NCI-H187 (cell line): Measurements from ENCODE around the gene CYTH3.
"Not testable (repeated sequence)": the region's sequence is repeated elsewhere in the genome, so short reads cannot be mapped to it uniquely, and the experiment has no call there.

Source experiments
- DNase-seq, 2 experiments: peaks; one replicate each; lab custom pipeline; 2025; lab: John Stamatoyannopoulos, UW

Gene CYTH3

GRCh38 chr7:6198689-6199595, 73.5 kb downstream of the CYTH3 start:
- no peak for DNase-seq

- DNase-seq: peak in 1 of 2 experiments; percentile 17
Measured at GRCh38 chr7:6197801-6198551, 74.4 kb downstream of the CYTH3 start.

- no peak for DNase-seq
Measured at GRCh38 chr7:6193709-6194108, 78.7 kb downstream of the CYTH3 start.

GRCh38 chr7:6190563-6190962, 81.9 kb downstream of the CYTH3 start:
- not testable (repeated sequence) for DNase-seq

GRCh38 chr7:6188389-6188788, 84.0 kb downstream of the CYTH3 start:
- DNase-seq: no peak

- DNase-seq: no peak
Measured at GRCh38 chr7:6186577-6186976, 85.8 kb downstream of the CYTH3 start.

GRCh38 chr7:6182993-6183392, 89.4 kb downstream of the CYTH3 start:
- no peak for DNase-seq

GRCh38 chr7:6181136-6181535, 91.3 kb downstream of the CYTH3 start:
- DNase-seq: no peak

- no peak for DNase-seq
Measured at GRCh38 chr7:6180344-6180725, 92.1 kb downstream of the CYTH3 start.

GRCh38 chr7:6179620-6180343, 92.6 kb downstream of the CYTH3 start:
- DNase-seq: no peak

- DNase-seq: no peak
Measured at GRCh38 chr7:6178298-6179029, 94.0 kb downstream of the CYTH3 start.

GRCh38 chr7:6175645-6176044, 96.8 kb downstream of the CYTH3 start:
- DNase-seq: no peak

GRCh38 chr7:6172910-6173295, 99.5 kb downstream of the CYTH3 start:
- DNase-seq: no peak

- DNase-seq: no peak
Measured at GRCh38 chr7:6172224-6172909, 100.1 kb downstream of the CYTH3 start.

GRCh38 chr7:6171532-6172223, 100.7 kb downstream of the CYTH3 start:
- DNase-seq: no peak

- DNase-seq: no peak
Measured at GRCh38 chr7:6170571-6171531, 101.6 kb downstream of the CYTH3 start.

GRCh38 chr7:6169805-6170520, 102.5 kb downstream of the CYTH3 start:
- no peak for DNase-seq

- DNase-seq: no peak
Measured at GRCh38 chr7:6168477-6168868, 104.0 kb downstream of the CYTH3 start.
